Parietal lobe (tissue), 2 donors: ENCODE measurements around the gene TMPO. TPM values are rescaled to one million over a fixed set of nuclear protein-coding genes. Genes with fewer than 3 reads are reported as not detected.
A peak's percentile ranks its signal among the peaks of the same experiment; 100 is the strongest.

Source experiments
- small RNA-seq: library from RNA; depleted of rRNA; stranded (forward); fragments of <200 nt; gene quantifications from one replicate; pipeline ENCODE3, GENCODE V24; 2014; ENCODE audit warnings: low replicate concordance
- total RNA-seq: library from RNA; depleted of rRNA; stranded (reverse); fragments of >200 nt; gene quantifications from one replicate; pipeline ENCODE4 v1.2.3, GENCODE V29; 2014

The TMPO gene
- total RNA-seq, result 177 TPM

GRCh38 chr12:98515287-98516110 lies at the start of gene TMPO:
TSS of gene TMPO (plus strand) at chr12:98515590. CDS start at chr12:98515868, 278 bp downstream.

GRCh38 chr12:98593351-98594049 lies 78.1 kb downstream of the TMPO start, which contains the start of gene SLC25A3:
TSS of gene SLC25A3 (plus strand) at chr12:98593686. CDS start at chr12:98593979, 293 bp downstream.

Small RNA genes within 50 kb of the gene (small RNA-seq; reads per million reads assigned to genes)
- gene SNORA53, result 10.0 reads per million, percentile 90 among the genes with 10 or more reads in this experiment

Other genes with a start within 250 kb of the TMPO start
- 197 TPM for gene SLC25A3, start 78.1 kb downstream of the TMPO start, total RNA-seq
- gene IKBIP, start 129.2 kb downstream of the TMPO start, total RNA-seq, result 8.1 TPM
- 45.4 TPM for gene APAF1, start 129.7 kb downstream of the TMPO start, total RNA-seq